HepG2 (cell line): ENCODE results near the gene RYR2. TPM values are rescaled to one million over a fixed set of nuclear protein-coding genes. Genes with fewer than 3 reads are reported as not detected.

Source experiments
- ATAC-seq: fragments of 200-7000 bp; cut with Tn5 transposase; 3 replicates; pipeline ENCODE4 v1.9.1; 2020; ENCODE audit warnings: mild to moderate bottlenecking, moderate library complexity
- BruUV-seq: library from RNA; stranded (reverse); fragments of 400-500 nt; replicated peaks from 2 replicates; lab custom pipeline; 2021; lab: Mats Ljungman, UMichigan
- CTCF ChIA-PET: fragments of 300-600 bp; formaldehyde crosslinking; extraction: SDS; loops from one replicate; lab custom pipeline; 2021; ENCODE audit warnings: low total read pairs, inconsistent platforms, low intra/inter-chr PET ratio; lab: Yijun Ruan, JAX
- POLR2A ChIA-PET: fragments of 350-600 bp; sonication (Branson Sonifier 250); formaldehyde crosslinking; loops from one replicate; lab custom pipeline; 2020; ENCODE audit warnings: antibody characterized with exemption, inconsistent platforms; lab: Yijun Ruan, JAX
- DNase-seq: peaks from one replicate; pipeline ENCODE4 v3.0.0-alpha.2; 2015; ENCODE audit warnings: low spot score
- FAIRE-seq: peaks from 3 replicates; lab custom pipeline; 2011; peaks lifted over from hg19 to GRCh38; lab: Jason Lieb, UNC
- H2AFZ ChIP-seq: one replicate; pipeline ENCODE4 v1.6.1; 2011; ENCODE audit warnings: low read length, inconsistent platforms
- H3K27ac ChIP-seq: fragments of 300-600 bp; 3 replicates; pipeline ENCODE4 v1.8.0; 2011; ENCODE audit warnings: mixed run types, mild to moderate bottlenecking, mixed read lengths, low read length, inconsistent platforms; ENCODE audit not compliant: insufficient read depth; ENCODE audit errors: extremely low read length
- H3K27me3 ChIP-seq, 2 experiments: fragments of 200-600 bp in 1 of 2; 2 replicates in 1 of 2; 3 replicates in 1 of 2; pipeline versions ENCODE4 v1.6.0 to v1.8.0; 2011; ENCODE audit warnings: low read length in 2 of 2, mild to moderate bottlenecking in 2 of 2, moderate library complexity in 2 of 2, inconsistent platforms in 1 of 2; ENCODE audit not compliant: insufficient read depth in 2 of 2, control insufficient read depth in 1 of 2
- H3K36me3 ChIP-seq, 2 experiments: fragments of 200-600 bp in 1 of 2; replicated peaks in 1 of 2; 2 replicates in 1 of 2; 3 replicates in 1 of 2; pipeline versions ENCODE4 v1.5.1 to v1.8.0; 2011; ENCODE audit warnings: low read length in 2 of 2, inconsistent platforms in 1 of 2; ENCODE audit not compliant: insufficient read depth in 2 of 2, control insufficient read depth in 1 of 2
- H3K4me1 ChIP-seq: 2 replicates; pipeline ENCODE4 v1.5.1; 2012; ENCODE audit warnings: low read length, inconsistent platforms; ENCODE audit not compliant: insufficient read depth
- H3K4me2 ChIP-seq: 2 replicates; pipeline ENCODE4 v1.6.0; 2011; ENCODE audit warnings: low read depth, low read length, inconsistent platforms
- H3K4me3 ChIP-seq, 3 experiments: fragments of 200-600 bp in 1 of 3; sonication (generic), shearing (Covaris generic) in 1 of 3; replicated peaks in 1 of 3; 2 replicates each; pipeline ENCODE4 v1.5.1; 2011 to 2016; ENCODE audit warnings: low read length in 3 of 3, inconsistent platforms in 2 of 3, low read depth in 2 of 3, mild to moderate bottlenecking in 2 of 3, control low read depth in 1 of 3, mixed read lengths in 1 of 3; ENCODE audit not compliant: insufficient read depth in 1 of 3
- H3K79me2 ChIP-seq: one replicate; pipeline ENCODE4 v1.6.1; 2011; ENCODE audit warnings: low read length, inconsistent platforms; ENCODE audit not compliant: insufficient read depth
- H3K9ac ChIP-seq: 2 replicates; pipeline ENCODE4 v1.6.0; 2011; ENCODE audit warnings: mild to moderate bottlenecking, low read depth, low read length, inconsistent platforms; ENCODE audit not compliant: insufficient read depth
- H3K9me3 ChIP-seq: 2 replicates; pipeline ENCODE4 v1.5.1; 2012; ENCODE audit warnings: mild to moderate bottlenecking, low read length
- H4K20me1 ChIP-seq: 2 replicates; pipeline ENCODE4 v1.6.0; 2011; ENCODE audit warnings: inconsistent platforms, mild to moderate bottlenecking, low read length, moderate library complexity; ENCODE audit not compliant: insufficient read depth
- FOXO1 ChIP-seq: sonication (generic); formaldehyde crosslinking; IDR thresholded peaks from 2 replicates; pipeline ENCODE4 v1.4.0; 2020; ENCODE audit warnings: missing genetic modification reagents
- ISL2 ChIP-seq: sonication (generic); formaldehyde crosslinking; IDR thresholded peaks from 2 replicates; pipeline ENCODE4 v1.5.0; 2020; ENCODE audit warnings: missing genetic modification reagents
- KDM6A ChIP-seq: IDR thresholded peaks from 2 replicates; pipeline ENCODE4 v1.6.1; 2016; ENCODE audit warnings: low read depth
- MAFG ChIP-seq: sonication (generic); formaldehyde crosslinking; IDR thresholded peaks from 2 replicates; pipeline ENCODE4 v1.5.1; 2020; ENCODE audit warnings: mild to moderate bottlenecking, missing genetic modification reagents
- MED1 ChIP-seq: sonication (generic); formaldehyde crosslinking; IDR thresholded peaks from 2 replicates; pipeline ENCODE4 v1.4.0; 2020; ENCODE audit warnings: missing genetic modification reagents
- MXD4 ChIP-seq: IDR thresholded peaks from 2 replicates; pipeline ENCODE4 v1.6.1; 2016; ENCODE audit warnings: mild to moderate bottlenecking, missing biosample characterization, missing genetic modification reagents
- NFATC3 ChIP-seq: sonication (generic); formaldehyde crosslinking; IDR thresholded peaks from 2 replicates; pipeline ENCODE4 v1.5.1; 2020; ENCODE audit warnings: mild to moderate bottlenecking, missing genetic modification reagents
- PATZ1 ChIP-seq: sonication (generic); formaldehyde crosslinking; IDR thresholded peaks from 2 replicates; pipeline ENCODE4 v1.4.0; 2020; ENCODE audit warnings: missing genetic modification reagents
- SRSF1 ChIP-seq: fragments of 200-400 bp; formaldehyde crosslinking; optimal IDR thresholded peaks from 2 replicates; pipeline ENCODE3; 2017; ENCODE audit warnings: mild to moderate bottlenecking, low read depth, low read length, moderate library complexity
- TSC22D2 ChIP-seq: sonication (generic); formaldehyde crosslinking; IDR thresholded peaks from 2 replicates; pipeline ENCODE4 v1.5.1; 2020; ENCODE audit warnings: missing genetic modification reagents, mild to moderate bottlenecking, borderline replicate concordance
- ZFP36L1 ChIP-seq: sonication (generic); formaldehyde crosslinking; IDR thresholded peaks from 2 replicates; pipeline ENCODE4 v1.8.0; 2022; ENCODE audit warnings: mild to moderate bottlenecking, missing genetic modification reagents, moderate library complexity
- ZFP91 ChIP-seq: sonication (generic); formaldehyde crosslinking; IDR thresholded peaks from 2 replicates; pipeline ENCODE4 v1.9.0; 2022; ENCODE audit warnings: missing genetic modification reagents, mild to moderate bottlenecking, borderline replicate concordance
- ZNF20 ChIP-seq: sonication (generic); formaldehyde crosslinking; IDR thresholded peaks from 2 replicates; pipeline ENCODE4 v1.4.0; 2020; ENCODE audit warnings: mild to moderate bottlenecking, moderate library complexity, missing genetic modification reagents
- ZNF205 ChIP-seq: IDR thresholded peaks from 2 replicates; pipeline ENCODE4 v1.6.1; 2018; ENCODE audit warnings: missing biosample characterization, missing genetic modification reagents
- WGBS: methylation state at CpG from one replicate; pipeline ENCODE4 v1.1.6; 2017; ENCODE audit warnings: low lambda C conversion rate; 5-methylcytosine and 5-hydroxymethylcytosine counted together
- in situ Hi-C: cut with HindIII; loops from 2 replicates; pipeline ENCODE4 v1.10.0; 2017; ENCODE audit warnings: low pct_unique_long_range_greater_than_20kb; ENCODE audit not compliant: extremely low pct_ligation_motif_present
- intact Hi-C: fragments of 100-400 bp; cut with micrococcal nuclease; formaldehyde crosslinking; loops from one replicate; pipeline ENCODE4 v1.10.0; 2022; ENCODE audit not compliant: unreplicated experiment
- polyA plus RNA-seq, 8 experiments: library from polyadenylated mRNA; depleted of rRNA in 3 of 8; stranded (reverse) in 7 of 8; unstranded in 1 of 8; fragments of >200 nt; fragmentation: Illumina TruSeq in 4 of 8; extraction: Trizol in 4 of 8; gene quantifications; 2 replicates each; pipeline versions ENCODE4 v1.2.1 to v1.2.3, GENCODE V29; 2011 to 2016; ENCODE audit warnings: low read depth in 4 of 8, missing spikeins in 1 of 8, mixed read lengths in 1 of 8; ENCODE audit not compliant: insufficient read depth in 1 of 8
- total RNA-seq, 5 experiments: library from RNA; depleted of rRNA; stranded (reverse); fragments of >200 nt; fragmentation: Illumina TruSeq; extraction: Trizol; gene quantifications; 2 replicates each; pipeline ENCODE4 v1.2.3, GENCODE V29; 2016; ENCODE audit warnings: low read depth in 1 of 5

The RYR2 gene
- total and polyA plus RNA-seq, 2 of the 13 experiments (the other 11 are each of a cell fraction or from before 2014, with no cell fraction given), result not detected

GRCh38 chr1:237525102-237525501 lies 483.1 kb downstream of the RYR2 start:
- in situ Hi-C loops, result no loop called here
- Histone ChIP-seq H3K9ac (no peak overlapping the region), H3K4me1 (no peaks in the 10 kb centered on the region), H3K9me3 (no peaks in the 10 kb centered on the region), H3K27ac (no peak overlapping the region)
- no peak for DNase-seq
- ATAC-seq, result no peak
- BruUV-seq, result no TSS peak
- ChIA-PET POLR2A (no interaction called here), CTCF (no interaction called here)
- TF ChIP-seq ZFP36L1 (CRISPR knock-in tag), result no peak
- no peak for TF ChIP-seq TSC22D2
- no peak for TF ChIP-seq FOXO1 (CRISPR knock-in tag)
- no peak for TF ChIP-seq PATZ1 (CRISPR knock-in tag)
- TF ChIP-seq MAFG (CRISPR knock-in tag), result no peak
- no peak for TF ChIP-seq ZFP91 (CRISPR knock-in tag)
- no peak for TF ChIP-seq ZNF205 (CRISPR knock-in tag)
- no peak for TF ChIP-seq ISL2 (CRISPR knock-in tag)
- no peak for TF ChIP-seq ZNF20
- TF ChIP-seq NFATC3 (CRISPR knock-in tag), result no peak
- TF ChIP-seq KDM6A (CRISPR knock-in tag), result no peak
- no peak for TF ChIP-seq MXD4 (CRISPR knock-in tag)
- no peak for TF ChIP-seq MED1 (CRISPR knock-in tag)
- no peak for TF ChIP-seq SRSF1
- TF ChIP-seq, all 625 proteins: peak for 0
- no peak overlapping the region for H3K4me2 ChIP-seq
- 16% methylated on average over 3 of the region's 3 CpGs for WGBS
- no peak overlapping the region for H2AFZ ChIP-seq
- no peaks in the 10 kb centered on the region for H3K79me2 ChIP-seq
- H3K27me3 ChIP-seq, result no peaks in the 10 kb centered on the region
- no peaks in the 10 kb centered on the region for H3K36me3 ChIP-seq
- no peak for FAIRE-seq
- no peaks in the 10 kb centered on the region for H4K20me1 ChIP-seq
- H3K4me3 ChIP-seq, result no peak overlapping the region
- intact Hi-C loops, result no loop called here
